Measurements from ENCODE around the gene MRPL53. TPM values are rescaled to one million over a fixed set of nuclear protein-coding genes. Genes with fewer than 3 reads are reported as not detected.
A peak's percentile ranks its signal among the peaks of the same experiment; 100 is the strongest.

MRPL53 gene
- total and polyA plus RNA-seq, 2 of the 13 experiments (the other 11 are each of a cell fraction or from before 2014, with no cell fraction given), result 34.3 to 51.9 TPM

- TF ChIP-seq ZNF318 (CRISPR knock-in tag; IDR thresholded peaks at IDR 0.05) (no peak), ZNF282 (IDR thresholded peaks at IDR 0.05; ENCODE audit: partially characterized antibody) (no peak), ZNF841 (CRISPR knock-in tag; IDR thresholded peaks at IDR 0.05; ENCODE audit: borderline replicate concordance) (no peak), HES4 (CRISPR knock-in tag; IDR thresholded peaks at IDR 0.05; ENCODE audit: borderline replicate concordance) (no peak), HMGXB4 (CRISPR knock-in tag; IDR thresholded peaks at IDR 0.05; ENCODE audit: borderline replicate concordance in 1 of 2, low read depth in 1 of 2) (peak in 1 of 2 experiments; percentile 16; a peak in 1 of 4 replicates), ZSCAN25 (CRISPR knock-in tag; IDR thresholded peaks at IDR 0.05) (no peak), KAT2B (IDR thresholded peaks at IDR 0.05; ENCODE audit: borderline replicate concordance, low read depth, low read length) (no peak), PTBP1 (IDR thresholded peaks at IDR 0.05; ENCODE audit: low read depth, low read length, poor library complexity, severe bottlenecking) (no peak), SKIL (CRISPR knock-in tag; IDR thresholded peaks at IDR 0.05; ENCODE audit: borderline replicate concordance) (no peak), SP5 (CRISPR knock-in tag; IDR thresholded peaks at IDR 0.05; ENCODE audit: borderline replicate concordance, low read depth) (no peak), RELA (CRISPR knock-in tag; IDR thresholded peaks at IDR 0.05) (no peak), SPEN (CRISPR knock-in tag; IDR thresholded peaks at IDR 0.05; ENCODE audit: low read depth) (no peak), ZNF75D (CRISPR knock-in tag; IDR thresholded peaks at IDR 0.05; ENCODE audit: borderline replicate concordance) (no peak)
Observed at GRCh38 chr2:74461187-74462053, 11.1 kb downstream of the MRPL53 start (continued).

All from HepG2 (cell line).